GM21723 (cell line): ENCODE data around the gene JADE3.
"Not testable (repeated sequence)": the region's sequence is repeated elsewhere in the genome, so short reads cannot be mapped to it uniquely, and the experiment has no call there.

ENCODE experiments used
- ATAC-seq: cut with Tn5 transposase; IDR thresholded peaks from one replicate; pipeline ENCODE4 v1.9.1; 2021; ENCODE audit warnings: mild to moderate bottlenecking, moderate library complexity; ENCODE audit not compliant: unreplicated experiment

The JADE3 gene

DNA sequence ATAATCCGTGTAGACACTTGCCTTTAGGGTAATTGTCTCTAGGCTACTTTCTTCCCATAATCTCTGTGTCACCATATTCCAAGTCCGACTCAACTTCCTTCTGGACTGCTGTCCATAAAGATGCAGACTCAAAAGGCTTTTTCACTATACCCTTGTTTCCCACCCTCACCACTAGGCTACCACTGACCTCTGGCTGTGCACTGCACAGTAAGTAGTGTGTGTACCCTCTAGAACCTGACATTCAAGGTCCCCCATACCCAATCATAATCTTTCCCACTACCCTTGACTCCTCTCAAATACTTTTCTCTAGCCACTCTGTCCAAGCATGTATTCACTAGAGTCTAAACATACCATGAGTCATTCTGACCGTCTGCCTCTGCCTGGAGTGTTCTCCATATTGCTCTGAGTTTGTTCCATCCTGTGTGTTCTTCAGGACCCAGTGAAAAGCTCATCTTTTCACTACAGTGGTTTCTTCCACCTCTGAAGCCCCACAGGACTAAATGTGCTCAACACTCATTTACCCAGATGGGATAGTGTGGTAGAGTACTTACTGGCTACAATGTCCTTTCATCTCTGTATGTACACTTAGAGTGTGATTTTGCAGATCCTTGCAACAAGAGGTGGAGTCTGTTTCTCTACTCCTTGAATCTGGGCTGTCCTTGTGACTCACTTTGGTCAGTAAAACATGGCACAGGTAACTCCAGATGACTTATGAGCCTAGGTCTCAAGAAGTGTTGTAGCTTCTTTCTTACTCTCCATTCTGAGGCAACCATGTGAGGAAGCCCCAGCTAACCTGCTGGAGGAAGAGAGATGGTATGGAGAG lies 17.4 kb downstream of the JADE3 start:
- ATAC-seq = no peak

DNA sequence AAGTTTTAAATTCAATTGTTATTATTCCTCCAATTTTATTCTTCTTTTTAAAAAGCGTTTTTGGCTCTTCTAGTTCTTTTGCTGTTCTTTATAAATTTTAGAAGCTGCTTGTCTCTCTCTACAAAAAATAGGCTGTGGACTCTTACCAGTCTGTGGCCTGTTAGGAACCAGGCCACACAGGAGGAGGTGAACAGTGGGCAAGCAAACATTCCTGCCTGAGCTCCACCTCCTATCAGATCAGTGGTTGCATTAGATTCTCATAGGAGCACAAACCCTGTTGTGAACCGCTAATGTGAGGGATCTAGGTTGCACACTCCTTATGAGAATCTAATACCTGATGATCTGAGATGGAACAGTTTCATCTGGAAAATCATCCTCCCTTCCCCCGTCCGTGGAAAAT lies 23.1 kb downstream of the JADE3 start:
- ATAC-seq = no peak

DNA sequence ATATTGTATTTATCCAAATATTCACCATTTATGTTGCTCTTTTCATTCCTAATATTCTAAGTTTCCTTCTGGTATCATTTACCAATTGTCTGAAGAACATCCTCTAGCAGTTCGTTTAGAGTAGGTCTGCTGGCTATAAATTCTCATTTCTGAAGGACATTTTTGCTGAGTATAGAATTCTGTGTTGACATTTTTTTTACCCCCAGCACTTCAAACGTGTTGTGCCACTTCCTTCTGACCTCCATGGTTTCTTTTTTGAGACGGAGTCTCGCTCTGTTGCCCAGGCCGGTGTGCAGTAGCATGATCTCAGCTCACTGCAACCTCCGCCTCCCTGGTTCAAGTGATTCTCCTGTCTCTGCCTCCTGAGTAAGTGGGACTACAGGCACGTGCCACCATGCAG lies 26.4 kb downstream of the JADE3 start:
- ATAC-seq = no peak

DNA sequence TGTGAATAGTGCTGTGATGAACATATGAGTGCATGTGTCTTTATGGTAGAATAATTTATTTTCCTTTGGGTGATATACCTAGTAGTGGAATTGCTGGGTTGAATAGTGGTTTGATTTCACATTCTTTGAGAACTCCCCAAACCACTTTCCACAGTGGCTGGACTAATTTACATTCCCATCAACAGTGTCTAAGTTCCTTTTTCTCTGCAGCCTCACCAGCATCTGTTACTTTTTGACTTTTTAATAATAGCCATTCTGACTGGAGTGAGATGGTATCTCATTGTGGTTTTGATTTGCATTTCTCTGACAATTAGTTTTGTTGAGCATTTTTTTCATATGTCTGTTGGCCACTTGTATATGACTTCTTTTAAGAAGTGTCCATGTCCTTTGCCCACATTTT lies 29.1 kb downstream of the JADE3 start:
- ATAC-seq = no peak

DNA sequence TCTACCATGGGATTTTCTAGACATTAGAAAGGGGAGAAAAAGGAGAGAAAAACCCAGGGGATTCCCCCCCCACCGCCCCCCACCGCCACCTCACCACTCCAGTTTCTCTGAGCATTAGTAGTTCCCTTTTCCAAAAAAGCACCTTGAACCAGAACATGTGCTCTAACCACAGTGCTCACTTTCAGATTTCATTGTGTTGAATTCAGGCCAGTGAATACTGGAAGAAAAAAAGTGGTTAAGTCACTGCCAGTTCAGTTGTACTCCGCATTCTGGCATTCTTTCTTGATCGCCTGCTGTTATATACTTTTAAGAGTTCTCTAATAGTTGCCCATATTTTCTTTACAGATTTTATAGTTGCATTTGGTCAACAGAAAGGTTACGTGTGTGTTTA lies 40.9 kb downstream of the JADE3 start:
- peak; percentile 90 for ATAC-seq

DNA sequence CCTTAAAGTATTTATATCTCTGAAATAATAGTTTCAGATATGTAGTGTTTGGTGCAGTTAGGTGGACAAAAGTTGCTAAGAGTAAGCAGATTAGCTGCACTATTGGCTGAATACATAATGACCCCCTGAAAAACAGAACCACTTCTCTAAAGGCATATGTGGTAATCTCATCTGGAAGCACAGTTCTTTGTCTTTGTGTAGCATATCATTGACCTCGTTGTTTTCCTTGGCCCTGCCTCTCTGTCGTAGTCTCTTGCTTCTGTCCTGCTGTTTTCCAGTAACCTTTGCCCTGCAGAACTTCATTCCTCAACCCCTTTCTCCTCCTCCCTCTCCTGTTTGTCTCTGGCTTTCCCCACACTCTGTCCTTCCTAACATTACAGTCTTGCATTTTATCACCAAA lies 41.4 kb downstream of the JADE3 start:
- ATAC-seq = peak; percentile 56

DNA sequence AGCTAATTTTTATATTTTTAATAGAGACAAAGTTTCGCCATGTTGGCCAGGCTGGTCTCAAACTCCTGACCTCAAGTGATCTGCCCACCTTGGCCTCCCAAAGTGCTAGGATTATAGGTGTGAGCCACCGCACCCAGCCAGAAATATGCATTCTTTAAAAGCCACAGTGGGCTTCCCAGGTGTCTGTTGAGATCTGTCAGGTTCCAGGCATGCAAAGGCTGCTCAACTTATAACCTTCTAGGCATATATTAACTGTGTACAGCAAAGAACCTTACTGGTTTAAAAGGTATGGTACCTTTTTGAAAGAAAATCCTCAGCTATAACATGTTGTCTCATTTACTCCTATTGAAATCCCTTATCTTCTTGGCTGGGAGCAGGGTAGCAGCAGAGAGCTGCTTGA lies 42.5 kb downstream of the JADE3 start:
- no peak for ATAC-seq

DNA sequence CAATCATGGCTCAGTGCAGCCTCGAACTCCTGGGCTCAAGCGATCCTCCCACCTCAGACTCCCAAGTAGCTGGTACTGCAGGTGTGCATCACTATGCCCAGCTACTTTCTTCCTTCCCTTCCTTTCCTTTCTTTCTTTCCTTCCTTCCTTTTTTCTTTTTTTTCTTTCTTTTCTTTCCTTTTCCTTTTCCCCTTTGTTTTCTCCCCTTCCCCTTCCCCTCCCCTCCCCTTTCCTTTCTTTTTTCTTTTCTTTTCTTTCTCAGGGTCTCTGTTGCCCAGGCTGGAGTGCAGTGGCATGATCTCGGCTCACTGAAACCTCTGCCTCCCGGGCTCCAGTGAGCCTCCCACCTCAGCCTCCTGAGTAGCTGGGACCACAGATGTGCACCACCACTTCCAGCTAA lies 44.4 kb downstream of the JADE3 start:
- ATAC-seq = not testable (repeated sequence)

DNA sequence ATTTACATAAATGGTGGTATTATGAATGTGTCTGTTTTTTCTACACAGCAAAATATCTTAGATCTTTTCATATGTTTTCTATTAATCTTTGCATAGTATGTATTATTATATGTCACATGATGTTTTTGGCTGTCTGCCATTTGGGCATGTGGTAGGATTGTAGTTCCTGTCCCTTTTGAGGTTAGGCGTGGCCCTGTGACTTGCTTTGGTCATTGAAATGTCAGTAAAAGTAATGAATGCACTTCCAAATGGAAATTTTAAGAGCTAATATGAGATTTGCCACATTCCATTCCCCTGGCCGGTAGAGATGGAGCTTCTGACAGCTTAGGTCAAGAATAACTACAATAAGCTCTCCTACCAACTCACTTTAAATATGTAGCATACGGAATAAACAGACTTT lies 45.1 kb downstream of the JADE3 start:
- no peak for ATAC-seq

DNA sequence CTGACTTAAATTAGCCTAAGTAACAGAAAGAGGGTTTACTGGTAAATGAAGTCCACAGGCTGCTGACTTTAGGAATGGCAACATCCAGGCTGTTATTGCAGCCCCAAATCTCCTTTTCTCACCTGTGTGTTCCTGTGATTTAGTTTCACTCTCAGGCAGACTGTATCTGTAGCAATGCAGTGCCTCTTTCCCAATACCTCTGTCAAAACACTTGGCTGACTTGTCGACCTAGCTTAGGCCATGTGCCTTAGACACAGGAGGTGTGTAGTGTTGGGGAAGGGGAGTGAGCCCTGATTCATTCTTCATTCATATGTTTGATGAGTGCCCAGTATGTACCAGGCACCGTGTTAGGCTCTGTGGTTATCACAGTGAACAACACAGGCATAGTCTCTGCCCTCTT lies 46.9 kb downstream of the JADE3 start:
- ATAC-seq = no peak

DNA sequence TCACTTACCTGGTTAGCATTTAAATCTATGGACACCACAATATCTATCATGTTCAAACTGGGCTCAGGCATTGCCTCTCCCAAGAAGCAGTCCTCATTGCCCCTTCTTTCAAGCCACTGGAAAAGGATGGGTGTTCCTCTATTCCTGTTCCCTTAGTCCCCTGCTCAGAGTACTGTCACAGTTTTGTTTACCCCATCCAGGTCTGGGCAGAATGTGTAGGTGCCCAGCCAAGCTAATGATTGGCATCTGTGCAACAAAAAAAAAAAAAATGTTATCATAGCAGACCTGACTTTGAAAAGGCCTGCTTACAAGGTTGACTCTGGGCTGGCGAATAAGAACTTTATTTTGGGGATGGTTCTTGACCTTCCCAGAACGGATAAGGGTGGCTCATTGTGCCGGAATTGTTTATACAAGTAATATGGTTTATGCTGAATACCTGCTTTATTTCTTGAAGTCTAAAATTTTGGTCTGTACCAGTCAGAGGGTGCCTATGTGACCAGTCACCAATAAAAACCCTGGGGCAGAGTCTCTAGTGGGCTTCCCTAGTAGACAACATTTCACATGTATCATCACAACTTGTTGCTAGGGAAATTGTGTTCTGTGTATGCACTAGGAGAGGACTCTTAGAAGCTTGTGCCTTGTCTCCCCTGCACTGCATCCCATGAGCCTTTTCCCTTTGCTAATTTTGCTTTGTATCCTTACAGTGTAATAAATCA lies 47.9 kb downstream of the JADE3 start:
- no peak for ATAC-seq

DNA sequence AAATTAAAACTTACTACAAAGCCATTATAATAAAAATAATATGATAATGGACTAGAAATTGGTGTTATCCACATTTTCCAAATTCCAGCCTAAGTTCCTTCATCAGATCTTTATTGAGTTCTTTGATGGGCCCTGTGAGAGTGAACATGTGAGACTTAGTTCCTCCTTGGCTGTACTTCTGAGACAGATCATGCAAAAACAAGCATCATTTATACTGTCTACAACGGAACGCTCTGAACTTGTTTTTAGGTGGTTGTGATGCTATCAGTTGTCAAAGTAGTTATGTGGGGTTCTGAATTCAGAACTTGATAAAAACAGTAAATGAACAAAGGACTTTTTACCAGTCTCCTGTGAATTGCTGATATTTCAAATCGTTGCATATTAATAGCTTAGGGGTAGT lies 48.9 kb downstream of the JADE3 start:
- no peak for ATAC-seq

DNA sequence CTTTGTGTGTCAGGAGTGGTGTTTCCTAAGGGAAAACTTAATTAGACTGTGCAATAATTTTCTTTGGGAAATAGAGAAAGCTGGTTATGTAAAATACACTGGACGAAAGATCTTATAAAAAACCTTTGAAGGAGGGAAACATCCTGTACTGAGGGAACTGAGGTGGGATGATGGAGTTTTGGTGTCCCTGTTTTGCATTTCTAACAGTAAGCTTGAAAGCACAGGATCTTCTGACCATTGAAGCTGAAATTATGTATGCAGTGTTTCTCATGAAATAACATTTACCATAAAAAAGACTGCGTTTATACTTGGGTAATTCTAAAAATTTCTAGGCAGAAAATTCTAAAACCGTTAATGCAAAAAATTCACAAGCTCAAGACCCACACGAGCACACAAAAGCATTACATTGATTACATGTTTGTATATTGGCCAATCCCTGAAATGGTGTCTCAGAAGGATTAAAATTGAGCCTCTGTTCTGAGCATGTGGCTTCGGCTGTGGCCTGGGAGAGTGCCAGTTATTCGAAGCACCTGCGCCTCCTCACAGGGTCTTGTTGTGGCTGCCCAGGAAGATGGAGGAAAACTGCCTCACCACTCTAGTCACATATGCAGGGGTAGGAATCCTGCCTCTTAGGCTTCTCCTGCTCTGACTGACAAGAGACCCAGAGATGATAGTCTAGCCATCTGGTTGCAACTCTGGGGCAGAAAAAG lies 49.5 kb downstream of the JADE3 start:
- ATAC-seq = no peak

DNA sequence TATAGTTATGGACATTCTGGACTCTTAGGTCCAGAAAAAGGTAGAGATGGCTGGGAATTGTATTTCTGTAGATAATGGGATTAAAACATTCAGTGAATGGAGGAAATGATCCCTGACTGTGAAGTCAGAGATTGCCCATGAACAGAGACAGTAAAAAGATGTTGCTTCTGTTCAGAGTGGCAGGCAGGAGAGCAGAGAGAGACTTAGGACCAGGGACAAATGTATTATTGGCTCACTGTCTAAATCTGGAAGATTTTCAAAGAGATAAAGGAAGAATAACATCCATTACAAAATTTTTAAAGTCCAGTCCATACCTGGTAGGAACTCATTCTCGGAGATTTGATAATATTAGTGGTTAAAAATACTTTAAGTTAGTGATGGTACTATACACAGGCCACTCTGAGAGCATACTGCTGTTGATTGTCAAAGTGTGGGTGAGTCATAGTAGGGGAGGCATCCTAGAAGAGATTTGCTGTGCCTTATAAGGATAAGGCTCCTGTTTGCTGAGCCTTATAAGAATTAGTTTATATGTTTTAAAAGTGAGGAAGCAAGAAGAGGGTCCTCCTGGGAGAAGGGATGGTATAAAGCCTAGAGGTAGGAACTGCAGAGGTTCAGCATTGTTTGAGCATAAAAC lies 53.0 kb downstream of the JADE3 start:
- ATAC-seq = no peak

DNA sequence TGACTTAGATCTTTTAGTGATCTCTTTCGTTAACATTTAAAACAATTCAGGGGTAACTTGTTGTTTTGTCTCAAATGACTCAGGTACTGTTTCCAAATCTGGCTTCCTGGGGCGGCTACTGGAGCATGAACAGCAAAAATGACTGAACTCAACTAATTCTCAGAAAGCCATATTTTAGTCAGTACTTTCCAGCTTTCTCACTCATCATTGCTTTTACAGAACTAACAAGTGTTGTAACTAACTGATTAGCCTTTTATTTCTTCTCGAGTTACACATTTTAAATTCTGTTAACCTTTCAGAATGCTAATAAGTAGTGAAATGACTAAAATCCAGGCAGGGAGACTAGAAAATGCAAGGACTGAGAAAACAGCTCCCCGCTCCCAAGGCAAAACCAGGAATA lies 55.3 kb downstream of the JADE3 start:
- ATAC-seq = peak; percentile 61

DNA sequence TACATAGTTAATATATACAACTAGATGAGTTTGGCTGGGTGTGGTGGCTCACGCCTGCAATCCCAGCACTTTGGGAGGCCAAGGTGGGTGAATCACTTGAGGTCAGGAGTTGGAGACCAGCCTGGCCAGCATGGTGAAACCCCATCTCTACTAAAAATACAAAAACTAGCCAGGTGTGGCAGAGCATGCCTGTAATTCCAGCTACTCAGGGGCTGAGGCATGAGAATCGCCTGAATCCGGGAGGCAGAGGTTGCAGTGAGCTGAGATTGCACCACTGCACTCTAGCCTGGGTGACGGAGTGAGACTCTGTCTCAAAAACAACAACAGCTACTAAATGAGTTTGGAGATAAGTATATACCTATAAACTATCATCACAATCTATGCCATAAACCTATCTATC lies 64.8 kb downstream of the JADE3 start:
- ATAC-seq = not testable (repeated sequence)

DNA sequence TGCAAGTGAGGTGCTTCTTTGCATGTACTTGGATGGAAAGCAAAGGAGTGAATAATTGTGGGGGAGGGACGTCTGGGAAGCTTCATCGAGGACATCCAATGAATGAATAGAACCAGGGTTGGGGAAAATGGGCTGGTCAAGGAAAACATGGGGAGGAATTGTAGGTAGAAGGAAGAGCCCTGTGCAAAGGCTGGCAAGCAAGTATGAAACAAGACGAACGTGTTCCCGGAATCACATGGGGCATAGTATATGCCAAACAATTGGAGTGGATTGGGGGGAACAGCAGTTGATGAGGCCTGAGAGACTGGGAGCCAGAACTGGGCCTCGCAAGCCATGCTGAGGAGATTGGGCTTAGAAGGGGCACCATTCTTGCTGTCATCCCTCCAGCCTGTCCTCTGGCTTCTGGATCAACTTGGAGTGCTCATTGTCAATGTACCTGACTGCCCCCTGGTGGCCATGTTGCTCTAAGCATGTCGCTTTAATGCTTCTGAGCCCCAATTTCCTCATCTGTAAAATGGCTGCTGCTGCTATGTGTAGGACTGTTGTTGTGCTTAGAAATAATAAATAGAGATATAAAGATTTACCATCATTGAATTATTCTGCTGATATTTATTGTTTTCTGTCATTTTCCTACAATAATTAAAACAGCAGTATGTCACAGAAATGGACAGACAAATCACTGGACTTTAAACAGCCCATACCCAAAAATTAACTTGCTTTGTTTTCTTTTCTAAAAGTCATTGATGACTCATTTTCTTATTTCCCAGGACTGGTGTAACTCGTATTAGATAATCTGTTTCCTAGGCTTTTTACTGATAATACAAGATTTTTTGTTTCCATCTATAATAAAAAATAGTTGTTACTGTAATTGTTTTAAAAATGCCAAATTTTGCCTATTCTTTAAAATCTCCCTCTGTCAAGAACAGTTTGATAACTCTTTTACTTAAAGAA lies 66.4 kb downstream of the JADE3 start:
- no peak for ATAC-seq

DNA sequence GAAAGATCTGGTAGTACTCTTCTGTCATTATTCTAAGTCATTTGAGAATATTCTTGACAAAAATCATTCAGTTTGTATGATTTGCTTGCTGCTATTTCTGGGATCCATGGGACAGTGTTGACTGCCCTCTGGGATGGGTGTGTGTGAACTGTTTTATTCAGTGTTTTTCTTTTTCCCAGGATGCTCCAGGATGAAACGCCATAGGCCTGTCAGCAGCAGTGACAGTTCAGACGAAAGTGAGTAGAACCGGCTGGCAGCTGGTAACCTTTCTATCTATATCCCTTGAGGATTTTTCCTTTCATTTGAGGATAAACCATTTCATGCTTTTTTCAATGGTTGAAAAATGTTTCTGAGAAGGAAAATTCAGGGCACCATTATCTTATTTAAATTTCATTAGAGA lies 72.5 kb downstream of the JADE3 start:
- no peak for ATAC-seq

DNA sequence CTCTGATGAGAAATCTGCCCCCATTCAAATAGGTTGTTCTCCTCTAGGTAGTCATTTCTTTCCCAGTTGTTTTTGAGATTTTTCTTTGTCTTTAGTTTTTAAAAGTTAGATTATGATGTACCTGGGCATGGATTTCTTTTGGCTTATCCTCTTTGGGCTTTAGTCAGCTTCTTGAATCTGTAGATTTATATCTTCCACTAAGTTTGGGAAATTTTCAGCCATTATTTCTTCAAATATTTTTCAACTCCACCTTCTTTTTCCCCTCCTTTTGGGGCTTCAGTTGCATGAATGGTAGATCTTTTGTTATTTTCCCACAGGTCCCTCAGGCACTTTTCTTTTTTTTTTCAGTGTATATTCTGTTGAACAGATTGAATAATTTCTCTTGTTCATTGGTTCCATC lies 77.3 kb downstream of the JADE3 start:
- no peak for ATAC-seq

DNA sequence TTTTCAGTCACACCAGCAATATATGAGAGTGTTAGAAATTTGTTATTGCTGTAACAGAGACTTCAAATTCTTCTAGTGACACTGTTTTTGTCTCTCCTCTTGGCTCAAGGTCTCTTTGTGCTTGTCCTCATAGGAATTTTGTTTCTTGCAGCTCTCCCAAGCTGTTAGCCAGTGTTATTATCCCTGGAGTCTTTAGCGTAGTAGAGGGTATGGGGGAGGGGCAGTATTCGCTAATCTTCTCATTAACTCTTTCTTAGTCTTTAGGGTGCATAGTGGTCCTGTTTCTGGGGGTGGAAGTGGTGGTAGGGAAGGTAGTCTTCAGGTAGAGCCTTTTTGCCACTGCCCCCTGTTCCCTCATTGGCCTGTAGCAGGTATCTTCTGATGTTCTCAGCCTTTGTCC lies 79.4 kb downstream of the JADE3 start:
- ATAC-seq = no peak
